Transverse colon (tissue), 4 donors: Measurements from ENCODE around the gene SHISA7.
A peak's percentile ranks its signal among the peaks of the same experiment; 100 is the strongest.

Experiments
- CTCF ChIP-seq, 5 experiments: fragments of 200-600 bp in 3 of 5; fragments of 450-650 bp in 2 of 5; sonication (generic) in 3 of 5; IDR thresholded peaks; 1 replicate in 2 of 5; 2 replicates in 3 of 5; pipeline ENCODE4 v1.5.1; 2016 to 2017; ENCODE audit warnings: antibody characterized with exemption in 5 of 5, inconsistent platforms in 3 of 5, mild to moderate bottlenecking in 2 of 5, moderate library complexity in 1 of 5
- POLR2A ChIP-seq: fragments of 450-650 bp; IDR thresholded peaks from one replicate; pipeline ENCODE4 v1.6.1; 2016; ENCODE audit warnings: antibody characterized with exemption, mild to moderate bottlenecking, moderate library complexity
- POLR2AphosphoS5 ChIP-seq, 3 donors: sonication (generic); formaldehyde crosslinking; IDR thresholded peaks; one replicate each; pipeline ENCODE4 v1.6.1; 2016; ENCODE audit warnings: antibody characterized with exemption in 3 of 3

GRCh38 chr19:55383279-55384130 lies 59.6 kb downstream of the SHISA7 start:
- peak in 1 of 5 experiments; percentile 25 for TF ChIP-seq CTCF (IDR thresholded peaks at IDR 0.05)
- TF ChIP-seq POLR2AphosphoS5 (IDR thresholded peaks at IDR 0.05): peak in 1 of 3 donors; percentile 5
- no peak for TF ChIP-seq POLR2A
